SK-N-MC (cell line): ENCODE data around the gene FAM131C.

ENCODE experiments used
- DNase-seq: peaks from one replicate; pipeline ENCODE4 v3.0.0-alpha.2; 2011; ENCODE audit warnings: low read depth, low spot score
- H3K27ac ChIP-seq: fragments of 200-600 bp; sonication (generic); 2 replicates; pipeline ENCODE4 v1.5.1; 2016; ENCODE audit warnings: mixed run types
- H3K36me3 ChIP-seq: fragments of 200-600 bp; sonication (generic); 2 replicates; pipeline ENCODE4 v1.6.1; 2017; ENCODE audit warnings: antibody characterized with exemption, low read length, mixed read lengths; ENCODE audit not compliant: insufficient read depth
- H3K4me3 ChIP-seq: fragments of 200-600 bp; sonication (generic); 2 replicates; pipeline ENCODE4 v1.5.1; 2016
- H3K9ac ChIP-seq: fragments of 200-600 bp; sonication (generic); 2 replicates; pipeline ENCODE4 v1.8.0; 2017; ENCODE audit warnings: mixed run types, mixed read lengths; ENCODE audit not compliant: insufficient read length
- H3K9me3 ChIP-seq: fragments of 200-600 bp; sonication (generic); 2 replicates; pipeline ENCODE4 v1.6.1; 2017; ENCODE audit warnings: low read depth, mild to moderate bottlenecking, antibody characterized with exemption, low read length, moderate library complexity, mixed read lengths
- EZH2 ChIP-seq: fragments of 200-600 bp; sonication (generic); IDR thresholded peaks from one replicate; pipeline ENCODE4 v1.6.1; 2017; ENCODE audit warnings: antibody characterized with exemption
- FOXP2 ChIP-seq: optimal IDR thresholded peaks from 2 replicates; pipeline ENCODE3; 2011; ENCODE audit warnings: mild to moderate bottlenecking, moderate library complexity; ENCODE audit not compliant: insufficient read depth; ENCODE audit errors: extremely low read length, control extremely low read depth
- POLR2AphosphoS5 ChIP-seq: IDR thresholded peaks from 2 replicates; pipeline ENCODE4 v1.6.1; 2012; ENCODE audit warnings: mild to moderate bottlenecking, low read depth, low read length, borderline replicate concordance

FAM131C gene

DNA sequence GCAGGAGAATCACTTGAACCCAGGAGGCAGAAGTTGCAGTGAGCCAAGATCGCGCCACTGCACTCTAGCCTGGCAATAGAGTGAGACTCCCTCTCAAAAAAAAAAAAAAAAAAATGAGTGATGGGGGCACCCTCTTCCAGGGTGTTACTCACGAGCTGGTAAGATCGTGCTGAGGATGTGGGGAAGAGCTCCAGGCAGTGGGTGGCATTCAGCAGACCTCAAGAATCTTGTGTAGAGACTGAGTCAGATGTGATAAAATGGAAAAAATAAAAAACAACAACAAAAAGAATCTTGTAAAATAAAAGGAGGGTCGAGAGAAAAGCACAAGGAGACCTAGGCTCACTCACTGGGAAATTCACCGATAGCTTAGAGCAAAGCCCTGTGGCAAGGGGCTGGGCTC, 43.9 kb upstream of the FAM131C start:
- DNase-seq = no peak
- Histone ChIP-seq H3K9me3 (no peaks in the 10 kb centered on the region), H3K27ac (no peak overlapping the region), H3K4me3 (no peak overlapping the region), H3K9ac (no peak overlapping the region), H3K36me3 (no peaks in the 10 kb centered on the region)
- TF ChIP-seq EZH2 (no peak), POLR2AphosphoS5 (no peak), FOXP2 (no peak)

- H3K9ac ChIP-seq = no peak overlapping the region
These were observed 43.2 kb upstream of the FAM131C start for GRCh38 chr1:16116625-16117024.

DNA sequence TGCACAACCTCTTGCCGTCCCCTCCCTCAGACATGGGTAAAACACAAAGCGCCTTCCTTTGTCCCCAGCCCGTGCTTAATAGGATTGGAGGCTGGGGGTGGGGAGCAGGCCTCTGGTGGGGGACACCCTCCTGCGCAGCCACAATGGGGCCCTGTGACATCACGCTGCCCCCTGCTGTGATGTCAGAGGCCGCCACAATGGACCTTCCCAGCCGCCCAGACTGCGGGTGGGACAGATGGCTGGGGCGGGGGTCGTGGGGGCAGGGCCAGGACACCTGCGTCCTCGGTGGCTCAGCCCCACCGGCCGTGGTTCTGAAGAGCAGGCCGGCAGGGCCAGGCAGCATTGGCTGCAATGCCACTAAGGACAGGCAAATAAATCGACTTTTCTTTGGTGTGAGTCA, 42.6 kb upstream of the FAM131C start:
- DNase-seq = no peak
- H3K4me3 ChIP-seq = no peak overlapping the region
- H3K27ac ChIP-seq = no peak overlapping the region
- H3K9ac ChIP-seq = no peak overlapping the region
- no peaks in the 10 kb centered on the region for H3K36me3 ChIP-seq
- H3K9me3 ChIP-seq = no peaks in the 10 kb centered on the region
- TF ChIP-seq POLR2AphosphoS5 (no peak), EZH2 (no peak), FOXP2 (no peak)

More at GRCh38 chr1:16116625-16117024, 43.2 kb upstream of the FAM131C start:
- H3K9me3 ChIP-seq = no peaks in the 10 kb centered on the region
- H3K27ac ChIP-seq = no peak overlapping the region
- DNase-seq = no peak
- H3K4me3 ChIP-seq = no peak overlapping the region
- no peaks in the 10 kb centered on the region for H3K36me3 ChIP-seq
- no peak for TF ChIP-seq POLR2AphosphoS5
- no peak for TF ChIP-seq FOXP2

DNA sequence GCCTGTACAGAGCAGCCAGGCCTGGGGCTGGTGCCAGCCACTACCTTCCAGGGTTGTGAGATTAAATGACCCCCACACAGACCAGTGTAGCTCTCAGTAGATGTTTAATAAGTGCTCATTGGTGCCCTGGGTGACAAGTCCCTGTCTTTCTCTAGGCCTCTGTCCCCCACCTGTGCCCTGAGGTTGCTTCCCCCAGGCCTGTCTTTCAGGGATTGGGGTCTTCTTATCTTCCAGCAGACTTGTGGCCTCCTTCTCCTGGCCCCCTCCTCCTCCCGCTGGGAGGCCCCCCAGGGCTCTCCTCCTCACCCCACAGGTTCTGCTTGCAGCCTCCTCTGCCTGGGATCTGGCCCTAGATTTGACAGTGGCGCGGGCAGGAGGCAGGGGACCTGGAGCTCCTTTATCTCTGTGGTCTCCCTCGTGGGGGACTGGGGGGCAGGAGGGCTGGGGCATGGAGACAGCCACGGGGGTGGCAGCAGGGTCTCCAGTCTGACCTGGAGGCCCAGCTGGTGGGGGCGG, 42.1 kb upstream of the FAM131C start:
- Histone ChIP-seq H3K9ac (no peak overlapping the region), H3K36me3 (no peaks in the 10 kb centered on the region), H3K9me3 (no peaks in the 10 kb centered on the region), H3K4me3 (no peak overlapping the region), H3K27ac (no peak overlapping the region)
- no peak for DNase-seq
- no peak for TF ChIP-seq POLR2AphosphoS5
- no peak for TF ChIP-seq EZH2
- no peak for TF ChIP-seq FOXP2

GRCh38 chr1:16114527-16115467, 41.3 kb upstream of the FAM131C start:
- Histone ChIP-seq H3K9ac (no peak overlapping the region), H3K27ac (no peak overlapping the region), H3K4me3 (no peak overlapping the region), H3K36me3 (no peaks in the 10 kb centered on the region), H3K9me3 (no peaks in the 10 kb centered on the region)
- DNase-seq = no peak
- TF ChIP-seq FOXP2 (no peak), EZH2 (no peak), POLR2AphosphoS5 (no peak)

- H3K36me3 ChIP-seq = no peaks in the 10 kb centered on the region
- DNase-seq = no peak
- H3K9ac ChIP-seq = no peak overlapping the region
- TF ChIP-seq POLR2AphosphoS5 (no peak), EZH2 (no peak), FOXP2 (no peak)
- H3K9me3 ChIP-seq = no peaks in the 10 kb centered on the region
- no peak overlapping the region for H3K4me3 ChIP-seq
- no peak overlapping the region for H3K27ac ChIP-seq
These were observed 39.4 kb upstream of the FAM131C start for GRCh38 chr1:16112596-16113555.

- Histone ChIP-seq H3K9ac (no peak overlapping the region), H3K36me3 (no peaks in the 10 kb centered on the region), H3K27ac (no peak overlapping the region), H3K9me3 (no peaks in the 10 kb centered on the region), H3K4me3 (no peak overlapping the region)
- DNase-seq = no peak
- TF ChIP-seq FOXP2 (no peak), POLR2AphosphoS5 (no peak), EZH2 (no peak)
These were observed 38.5 kb upstream of the FAM131C start for GRCh38 chr1:16111771-16112595.

DNA sequence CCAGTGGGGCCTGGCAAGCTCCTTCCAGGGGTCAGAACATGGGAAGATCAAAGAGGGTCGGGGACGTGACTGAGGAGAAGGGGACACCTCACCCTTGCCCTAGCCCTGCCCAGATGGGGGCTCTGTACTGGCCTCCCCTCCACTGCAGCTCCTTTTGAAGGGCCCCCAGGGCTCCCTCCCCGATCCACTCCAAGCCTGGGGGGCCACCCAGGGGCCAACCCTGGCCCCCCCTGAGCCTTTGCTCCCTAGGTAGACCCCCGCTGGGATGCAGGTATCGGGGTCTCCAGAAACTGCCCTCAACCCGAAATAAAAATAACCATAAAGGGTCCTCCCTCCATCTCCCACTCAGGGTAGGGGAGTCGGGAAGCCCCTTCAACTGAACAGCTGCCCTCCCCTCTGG, 37.4 kb upstream of the FAM131C start:
- H3K9ac ChIP-seq = no peak overlapping the region
- H3K4me3 ChIP-seq = no peak overlapping the region
- H3K27ac ChIP-seq = no peak overlapping the region
- no peak for DNase-seq
- no peaks in the 10 kb centered on the region for H3K9me3 ChIP-seq
- H3K36me3 ChIP-seq = no peaks in the 10 kb centered on the region
- TF ChIP-seq EZH2 (no peak), POLR2AphosphoS5 (no peak), FOXP2 (no peak)
